ENCODE measurements around the gene SLC51B. TPM values are rescaled to one million over a fixed set of nuclear protein-coding genes. Genes with fewer than 3 reads are reported as not detected.
A peak's percentile ranks its signal among the peaks of the same experiment; 100 is the strongest.

SLC51B gene
- total RNA-seq, 6 experiments from 2014 or later: 0.32 to 10.1 (median 2.7) TPM

DNA sequence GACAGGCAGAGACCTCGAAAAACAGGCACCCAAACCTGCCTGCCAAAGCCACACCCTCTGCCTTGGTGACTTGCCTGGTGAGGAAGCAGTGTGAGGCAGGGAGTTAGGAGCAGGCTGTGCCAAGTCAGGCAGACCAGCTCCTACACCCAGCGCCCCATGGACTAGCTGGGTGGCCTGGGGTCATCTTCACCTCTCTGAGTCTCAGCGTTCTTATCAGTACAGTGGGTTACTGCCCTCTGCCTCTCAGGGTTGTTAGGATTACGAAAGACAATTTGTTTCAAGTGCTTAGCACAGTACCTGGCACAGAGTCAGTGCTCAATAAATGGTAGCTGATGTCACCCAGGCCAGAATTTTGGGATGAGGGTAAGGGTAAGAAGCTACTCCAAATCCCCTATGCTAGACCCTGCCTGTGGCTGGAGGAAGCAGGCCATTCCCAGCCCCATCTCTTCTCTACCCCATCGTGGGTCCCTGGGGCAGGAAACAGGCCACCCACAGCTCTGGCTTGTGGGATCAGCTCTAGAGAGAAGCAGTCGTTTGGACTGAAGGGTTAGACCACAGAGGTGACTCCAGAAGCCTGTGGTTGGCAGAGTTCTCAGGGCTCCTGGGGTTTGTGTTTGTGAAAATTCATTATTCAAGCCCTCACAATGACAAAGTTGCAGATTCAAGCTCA, 10.1 kb downstream of the SLC51B start:
- DNase-seq: peak; percentile 75 to 92 (median 90)
- H3K9me3 ChIP-seq: no peaks in the 10 kb centered on the region

GRCh38 chr15:65056106-65056505, 10.9 kb downstream of the SLC51B start:
- Histone ChIP-seq H3K4me3 (no peak overlapping the region), H3K27ac (peak overlapping the region in 1 of 3 donors; percentile 85), H3K36me3 (no peaks in the 10 kb centered on the region), H3K27me3 (no peaks in the 10 kb centered on the region), H3K9me3 (no peaks in the 10 kb centered on the region), H3K4me1 (peaks cover 0 to 31% (median 7%) of the 10 kb centered on the region in 4 donors)
- no peak for ATAC-seq
- 100% methylated on average over 2 of the region's 9 CpGs for WGBS (ENCODE audit: insufficient coverage, low coverage, low lambda C conversion rate, missing lambda C conversion rate)
- TF ChIP-seq, protein P1, sequence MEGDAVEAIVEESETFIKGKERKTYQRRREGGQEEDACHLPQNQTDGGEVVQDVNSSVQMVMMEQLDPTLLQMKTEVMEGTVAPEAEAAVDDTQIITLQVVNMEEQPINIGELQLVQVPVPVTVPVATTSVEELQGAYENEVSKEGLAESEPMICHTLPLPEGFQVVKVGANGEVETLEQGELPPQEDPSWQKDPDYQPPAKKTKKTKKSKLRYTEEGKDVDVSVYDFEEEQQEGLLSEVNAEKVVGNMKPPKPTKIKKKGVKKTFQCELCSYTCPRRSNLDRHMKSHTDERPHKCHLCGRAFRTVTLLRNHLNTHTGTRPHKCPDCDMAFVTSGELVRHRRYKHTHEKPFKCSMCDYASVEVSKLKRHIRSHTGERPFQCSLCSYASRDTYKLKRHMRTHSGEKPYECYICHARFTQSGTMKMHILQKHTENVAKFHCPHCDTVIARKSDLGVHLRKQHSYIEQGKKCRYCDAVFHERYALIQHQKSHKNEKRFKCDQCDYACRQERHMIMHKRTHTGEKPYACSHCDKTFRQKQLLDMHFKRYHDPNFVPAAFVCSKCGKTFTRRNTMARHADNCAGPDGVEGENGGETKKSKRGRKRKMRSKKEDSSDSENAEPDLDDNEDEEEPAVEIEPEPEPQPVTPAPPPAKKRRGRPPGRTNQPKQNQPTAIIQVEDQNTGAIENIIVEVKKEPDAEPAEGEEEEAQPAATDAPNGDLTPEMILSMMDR (IDR thresholded peaks at IDR 0.05): no peak
- DNase-seq: no peak
- intact Hi-C loops (cut with DNase I): no loop called here

More for the DNA sequence above, 10.1 kb downstream of the SLC51B start:
- TF ChIP-seq POLR2A (IDR thresholded peaks at IDR 0.05): no peak
- TF ChIP-seq, protein P1 (IDR thresholded peaks at IDR 0.05): no peak
- ATAC-seq: peak; percentile 83 to 93 (median 86)
- Histone ChIP-seq H3K27ac (peak overlapping the region; percentile 4 to 85 (median 33)), H3K27me3 (no peaks in the 10 kb centered on the region), H3K36me3 (no peaks in the 10 kb centered on the region), H3K4me3 (no peak overlapping the region), H3K4me1 (peaks cover 0 to 31% (median 7%) of the 10 kb centered on the region in 4 donors)
- 21% methylated on average over 2 of the region's 6 CpGs for WGBS (ENCODE audit: insufficient coverage, low coverage, low lambda C conversion rate, missing lambda C conversion rate)
- intact Hi-C loops (cut with DNase I): no loop called here

GRCh38 chr15:65056868-65057548, 11.8 kb downstream of the SLC51B start:
- WGBS (ENCODE audit: insufficient coverage, low coverage, low lambda C conversion rate, missing lambda C conversion rate): 33% methylated on average over 1 of the region's 8 CpGs
- Histone ChIP-seq H3K27ac (peak overlapping the region in 1 of 3 donors; percentile 85), H3K27me3 (no peaks in the 10 kb centered on the region), H3K9me3 (no peaks in the 10 kb centered on the region), H3K4me3 (no peak overlapping the region), H3K4me1 (peaks cover 0 to 31% (median 7%) of the 10 kb centered on the region in 4 donors), H3K36me3 (no peaks in the 10 kb centered on the region)
- peak in 1 of 3 donors; percentile 72 for DNase-seq
- intact Hi-C loops (cut with DNase I): no loop called here
- peak; percentile 3 to 73 (median 40) for ATAC-seq
- TF ChIP-seq POLR2A (IDR thresholded peaks at IDR 0.05): no peak
- TF ChIP-seq, protein P1 (IDR thresholded peaks at IDR 0.05): no peak

DNA sequence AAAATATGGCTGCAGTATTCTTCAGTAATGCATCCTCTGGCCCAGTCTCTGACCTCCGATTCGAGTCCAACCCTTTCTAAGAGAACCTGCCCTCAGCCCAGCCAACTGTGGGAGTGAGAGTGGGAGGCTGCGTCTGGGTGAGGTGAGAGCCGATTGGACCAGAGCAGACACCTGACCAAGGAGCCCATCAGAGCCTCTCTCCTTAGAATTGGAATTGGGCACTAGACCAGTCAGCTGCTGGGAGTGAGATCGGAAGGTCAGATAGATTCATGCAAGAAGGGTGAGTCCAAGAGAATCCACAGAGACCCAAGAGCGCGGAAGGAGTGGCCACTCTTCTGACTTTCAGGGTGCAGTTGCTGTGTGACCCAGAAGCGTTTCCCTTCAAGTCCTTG, 12.4 kb downstream of the SLC51B start:
- Histone ChIP-seq H3K27ac (no peak overlapping the region), H3K9me3 (no peaks in the 10 kb centered on the region)
- intact Hi-C loops (cut with DNase I): no loop called here

More for the DNA sequence above, 12.4 kb downstream of the SLC51B start:
- no peak overlapping the region for H3K4me3 ChIP-seq
- H3K27me3 ChIP-seq: no peaks in the 10 kb centered on the region
- TF ChIP-seq, protein P1 (IDR thresholded peaks at IDR 0.05): no peak
- no peak for TF ChIP-seq POLR2A (IDR thresholded peaks at IDR 0.05)
- peaks cover 0 to 31% (median 7%) of the 10 kb centered on the region in 4 donors for H3K4me1 ChIP-seq
- 100% methylated on average over 3 of the region's 8 CpGs for WGBS (ENCODE audit: insufficient coverage, low coverage, low lambda C conversion rate, missing lambda C conversion rate)
- no peak for DNase-seq
- H3K36me3 ChIP-seq: no peaks in the 10 kb centered on the region
- no peak for ATAC-seq

Measured in right lobe of liver (tissue), 6 donors.